D721Med (cell line): ENCODE data around the gene RDH12.

Experiments
- DNase-seq: peaks from one replicate; pipeline ENCODE4 v3.0.0; 2011; ENCODE audit warnings: low spot score; ENCODE audit not compliant: insufficient read length
- FAIRE-seq: peaks from 2 replicates; lab custom pipeline; 2011; peaks lifted over from hg19 to GRCh38; lab: Jason Lieb, UNC
- CTCF ChIP-seq: IDR thresholded peaks from 2 replicates; pipeline ENCODE4 v1.5.1; 2012; ENCODE audit warnings: mild to moderate bottlenecking, control low read depth; ENCODE audit not compliant: insufficient read depth; ENCODE audit errors: missing control alignments

RDH12 gene

GRCh38 chr14:67734675-67735074 is 33.0 kb downstream of the RDH12 start:
- no peak for TF ChIP-seq CTCF
- DNase-seq (no peak), FAIRE-seq (no peak)

GRCh38 chr14:67735336-67736147 is 33.9 kb downstream of the RDH12 start:
- FAIRE-seq = no peak
- no peak for DNase-seq
- no peak for TF ChIP-seq CTCF

GRCh38 chr14:67736771-67737170 is 35.1 kb downstream of the RDH12 start:
- no peak for TF ChIP-seq CTCF
- FAIRE-seq (no peak), DNase-seq (no peak)

- TF ChIP-seq CTCF = no peak
- FAIRE-seq = no peak
- no peak for DNase-seq
Measured at GRCh38 chr14:67738740-67739504, 37.2 kb downstream of the RDH12 start.

- FAIRE-seq = no peak
- no peak for TF ChIP-seq CTCF
Measured at GRCh38 chr14:67744046-67744445, 42.4 kb downstream of the RDH12 start.

GRCh38 chr14:67746927-67747326 is 45.2 kb downstream of the RDH12 start:
- no peak for DNase-seq
- FAIRE-seq = no peak
- TF ChIP-seq CTCF = no peak

More at GRCh38 chr14:67744046-67744445, 42.4 kb downstream of the RDH12 start:
- DNase-seq = no peak
